K562 (cell line): ENCODE data around the gene MYLK4. TPM values are rescaled to one million over a fixed set of nuclear protein-coding genes. Genes with fewer than 3 reads are reported as not detected.

Source experiments
- ATAC-seq: fragments of 200-7000 bp; cut with Tn5 transposase; 3 replicates; pipeline ENCODE4 v1.9.1; 2020; ENCODE audit warnings: moderate library complexity
- BruUV-seq: library from RNA; stranded (reverse); fragments of 400-500 nt; replicated peaks from 2 replicates; lab custom pipeline; 2021; lab: Mats Ljungman, UMichigan
- CTCF ChIA-PET: fragments of 300-600 bp; formaldehyde crosslinking; extraction: SDS; loops from one replicate; lab custom pipeline; 2021; ENCODE audit warnings: low intra/inter-chr PET ratio; lab: Yijun Ruan, JAX
- POLR2A ChIA-PET: fragments of 300-600, 350-650 bp; sonication (Branson Sonifier 250); formaldehyde crosslinking; extraction: SDS; loops from one replicate; lab custom pipeline; 2021; ENCODE audit warnings: antibody characterized with exemption, inconsistent platforms; lab: Yijun Ruan, JAX
- DNase-seq, 4 experiments: peaks; one replicate each; pipeline versions ENCODE4 v3.0.0 to v3.0.0-alpha.2; 2011 to 2018; ENCODE audit warnings: low spot score in 3 of 4, mixed read lengths in 3 of 4; ENCODE audit errors: extremely low read depth in 1 of 4
- FAIRE-seq: peaks from 2 replicates; lab custom pipeline; 2011; peaks lifted over from hg19 to GRCh38; lab: Jason Lieb, UNC
- H2AFZ ChIP-seq: 2 replicates; pipeline ENCODE4 v1.6.0; 2011; ENCODE audit warnings: low read depth, low read length, control low read depth, inconsistent platforms
- H3K27ac ChIP-seq: fragments of 200-600 bp; 3 replicates; pipeline ENCODE4 v1.8.0; 2011; ENCODE audit warnings: low read depth, mild to moderate bottlenecking, control low read depth, inconsistent platforms, low read length, moderate library complexity, mixed read lengths; ENCODE audit errors: extremely low read depth
- H3K27me3 ChIP-seq, 2 experiments: fragments of 300-600 bp in 1 of 2; 2 replicates in 1 of 2; 3 replicates in 1 of 2; pipeline versions ENCODE4 v1.6.0 to v1.8.0; 2011; ENCODE audit warnings: inconsistent platforms in 2 of 2, low read length in 2 of 2, mild to moderate bottlenecking in 1 of 2, mixed read lengths in 1 of 2, moderate library complexity in 1 of 2; ENCODE audit not compliant: control insufficient read depth in 2 of 2, insufficient read depth in 2 of 2
- H3K36me3 ChIP-seq: fragments of 300-600 bp; 3 replicates; pipeline ENCODE4 v1.8.0; 2011; ENCODE audit warnings: mild to moderate bottlenecking, low read length, inconsistent platforms; ENCODE audit not compliant: control insufficient read depth, insufficient read depth
- H3K4me1 ChIP-seq, 2 experiments: fragments of 200-600 bp in 1 of 2; replicated peaks in 1 of 2; 2 replicates in 1 of 2; 3 replicates in 1 of 2; pipeline versions ENCODE4 v1.5.1 to v1.8.0; 2011; ENCODE audit warnings: inconsistent platforms in 2 of 2, low read length in 2 of 2, mild to moderate bottlenecking in 1 of 2, mixed read lengths in 1 of 2, moderate library complexity in 1 of 2; ENCODE audit not compliant: control insufficient read depth in 2 of 2, insufficient read depth in 2 of 2
- H3K4me2 ChIP-seq: 2 replicates; pipeline ENCODE4 v1.6.1; 2011; ENCODE audit warnings: low read length, control low read depth, inconsistent platforms, mixed read lengths; ENCODE audit not compliant: insufficient read depth
- H3K4me3 ChIP-seq: fragments of 200-600 bp; sonication (generic), shearing (Covaris generic); 2 replicates; pipeline ENCODE4 v1.5.1; 2016; ENCODE audit warnings: control low read depth, inconsistent platforms
- H3K79me2 ChIP-seq: fragments of 200-600 bp; 3 replicates; pipeline ENCODE4 v1.8.0; 2011; ENCODE audit warnings: low read length, inconsistent platforms; ENCODE audit not compliant: control insufficient read depth, insufficient read depth
- H3K9ac ChIP-seq, 2 experiments: 2 replicates each; pipeline versions ENCODE4 v1.6.0 to v1.6.1; 2011; ENCODE audit warnings: low read depth in 2 of 2, low read length in 2 of 2, control low read depth in 1 of 2, inconsistent platforms in 1 of 2, mild to moderate bottlenecking in 1 of 2, mixed read lengths in 1 of 2; ENCODE audit not compliant: insufficient read depth in 1 of 2
- H3K9me1 ChIP-seq: one replicate; pipeline ENCODE4 v1.6.0; 2011; ENCODE audit warnings: inconsistent platforms, mild to moderate bottlenecking, low read length, moderate library complexity; ENCODE audit not compliant: control insufficient read depth, insufficient read depth
- H3K9me3 ChIP-seq: replicated peaks from 2 replicates; pipeline ENCODE4 v1.5.1; 2011; ENCODE audit warnings: low read depth, low read length, inconsistent platforms; ENCODE audit not compliant: control insufficient read depth, insufficient read depth
- H4K20me1 ChIP-seq: replicated peaks from 2 replicates; pipeline ENCODE4 v1.6.1; 2011; ENCODE audit warnings: low read length, inconsistent platforms, mixed read lengths; ENCODE audit not compliant: control insufficient read depth, insufficient read depth
- BHLHE40 ChIP-seq: IDR thresholded peaks from 2 replicates; pipeline ENCODE4 v1.6.1; 2011; ENCODE audit warnings: low read length, improper control_type of control experiment
- CXXC5 ChIP-seq: fragments of 250-450 bp; sonication (Bioruptor Pico); IDR thresholded peaks from 2 replicates; pipeline ENCODE4 v1.8.0; 2022; ENCODE audit warnings: inconsistent platforms, mild to moderate bottlenecking, moderate library complexity
- JUN ChIP-seq, 2 experiments: sonication (generic) in 1 of 2; formaldehyde crosslinking in 1 of 2; IDR thresholded peaks; 2 replicates each; pipeline versions ENCODE4 v1.6.1 to v1.8.0; 2012 to 2022; ENCODE audit warnings: borderline replicate concordance in 2 of 2, mild to moderate bottlenecking in 2 of 2, improper control_type of control experiment in 1 of 2, low read depth in 1 of 2, low read length in 1 of 2, missing genetic modification reagents in 1 of 2
- MECOM ChIP-seq: fragments of 250-450 bp; sonication (Bioruptor Pico); IDR thresholded peaks from 2 replicates; pipeline ENCODE4 v1.8.0; 2022; ENCODE audit warnings: inconsistent platforms
- RBBP5 ChIP-seq: fragments of 200-600 bp; sonication (generic); IDR thresholded peaks from 2 replicates; pipeline ENCODE4 v1.6.1; 2012; ENCODE audit warnings: borderline replicate concordance, mild to moderate bottlenecking, low read length, control low read depth, inconsistent platforms; ENCODE audit not compliant: insufficient read depth, poor library complexity, severe bottlenecking
- RCOR1 ChIP-seq, 2 experiments: IDR thresholded peaks; 2 replicates each; pipeline ENCODE4 v1.6.1; 2012; ENCODE audit warnings: low read depth in 2 of 2, low read length in 2 of 2, borderline replicate concordance in 1 of 2, improper control_type of control experiment in 1 of 2
- SMARCE1 ChIP-seq: fragments of 450-650 bp; IDR thresholded peaks from 2 replicates; pipeline ENCODE4 v1.7.1; 2016; ENCODE audit warnings: mild to moderate bottlenecking
- USF1 ChIP-seq: sonication (generic); formaldehyde crosslinking; IDR thresholded peaks from 2 replicates; pipeline ENCODE4 v1.9.0; 2022; ENCODE audit warnings: mild to moderate bottlenecking, missing genetic modification reagents
- ZC3H8 ChIP-seq: fragments of 450-650 bp; IDR thresholded peaks from 2 replicates; pipeline ENCODE4 v1.6.1; 2017
- ZNF512 ChIP-seq: IDR thresholded peaks from 2 replicates; pipeline ENCODE4 v1.6.1; 2016; ENCODE audit warnings: missing genetic modification characterization, missing compliant biosample characterization
- WGBS: fragments of 100-300 bp; shearing (Covaris generic); methylation state at CpG from one replicate; pipeline ENCODE4 v1.1.6; 2016; ENCODE audit warnings: low coverage, mixed read lengths; ENCODE audit not compliant: insufficient coverage; ENCODE audit errors: missing lambda C conversion rate; 5-methylcytosine and 5-hydroxymethylcytosine counted together
- in situ Hi-C: fragments of 300-500 bp; cut with MboI; formaldehyde crosslinking; loops from 4 replicates; pipeline ENCODE4 v1.15.0; 2018; ENCODE audit warnings: inconsistent platforms, mixed read lengths
- intact Hi-C: fragments of 100-400 bp; cut with micrococcal nuclease; formaldehyde crosslinking; loops from 2 replicates; pipeline ENCODE4 v1.14.2; 2022
- polyA plus RNA-seq, 8 experiments: library from polyadenylated mRNA; depleted of rRNA in 4 of 8; stranded (reverse) in 5 of 8; unstranded in 3 of 8; fragments of >200 nt; fragmentation: Nextera tagmentation in 2 of 8; fragmentation: Illumina TruSeq in 1 of 8; extraction: Ambion mirVana in 2 of 8; extraction: Trizol in 1 of 8; gene quantifications; 2 replicates each; pipeline versions ENCODE4 v1.2.1 to v1.2.3, GENCODE V29; 2011 to 2014; ENCODE audit warnings: inconsistent platforms in 1 of 8, missing spikeins in 1 of 8
- total RNA-seq, 7 experiments: library from RNA; depleted of rRNA in 6 of 7; stranded (reverse); fragments of >200 nt in 6 of 7; fragmentation: Illumina TruSeq in 2 of 7; extraction: Trizol in 2 of 7; gene quantifications; 2 replicates each; pipeline versions ENCODE4 v1.2.1 to v1.2.3, GENCODE V29; 2011 to 2021; ENCODE audit warnings: low replicate concordance in 1 of 7
- TF ChIP-seq, protein P1 (sequence below), 2 experiments: fragments of 250-450 bp in 1 of 2; fragments of 450-650 bp in 1 of 2; sonication (Bioruptor Pico) in 1 of 2; IDR thresholded peaks; 2 replicates each; pipeline versions ENCODE4 v1.6.1 to v1.8.0; 2016 to 2021; ENCODE audit warnings: mild to moderate bottlenecking in 2 of 2, moderate library complexity in 2 of 2, missing compliant biosample characterization in 1 of 2, missing genetic modification characterization in 1 of 2

MYLK4 gene
- total and polyA plus RNA-seq, 9 of the 15 experiments (the other 6 are each of a cell fraction or from before 2014, with no cell fraction given) = 0.01 to 0.15 (median 0.06) TPM

DNA sequence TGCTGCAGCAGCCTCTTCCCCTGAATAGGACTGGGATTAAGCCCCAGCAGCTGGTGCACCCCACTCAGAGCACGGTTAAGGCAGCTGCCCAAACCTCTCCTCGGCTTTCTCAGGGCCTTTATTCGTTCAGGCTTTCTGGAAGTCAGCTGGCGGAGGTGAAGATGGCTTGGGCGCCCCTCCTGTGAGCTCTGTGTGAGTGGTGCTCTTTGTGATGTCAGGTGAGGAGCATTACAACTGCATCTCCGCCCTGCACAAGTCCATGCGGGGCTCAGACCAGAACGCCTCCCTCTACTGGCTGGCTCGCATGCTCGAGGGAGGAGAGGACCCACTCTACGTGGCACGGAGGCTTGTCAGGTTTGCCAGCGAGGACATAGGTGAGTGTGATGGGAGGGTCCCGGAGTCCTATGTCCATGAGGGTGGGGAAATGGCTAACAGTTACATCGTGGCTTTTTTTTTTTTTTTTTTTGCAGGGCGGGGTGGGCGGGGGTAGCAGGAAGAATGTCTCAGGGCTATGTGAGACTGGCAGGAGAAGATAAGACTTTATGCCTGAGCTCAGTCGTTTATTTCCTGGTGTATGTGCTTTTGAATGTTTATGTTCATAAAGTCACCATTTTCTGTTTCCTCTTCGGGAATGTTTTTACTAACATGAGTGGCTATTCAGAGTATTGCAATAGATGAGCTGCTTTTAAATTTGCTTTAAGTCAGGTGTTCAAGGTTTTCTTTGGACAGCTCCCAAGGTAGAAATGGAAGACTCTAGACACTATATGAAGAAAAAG is 32.7 kb upstream of the MYLK4 start (continued):
- peak in 1 of 2 experiments; percentile 56; a peak in 2 of 4 replicates for TF ChIP-seq RCOR1 (IDR thresholded peaks at IDR 0.05; ENCODE audit: borderline replicate concordance in 1 of 2, low read depth in 2 of 2, low read length in 2 of 2)
- no peak for TF ChIP-seq ZNF512 (tag)
- peak; percentile 26; the same call in 1 of the 2 replicates for TF ChIP-seq SMARCE1
- TF ChIP-seq MECOM = no peak
- no peak for TF ChIP-seq ZC3H8
- TF ChIP-seq, protein P1, sequence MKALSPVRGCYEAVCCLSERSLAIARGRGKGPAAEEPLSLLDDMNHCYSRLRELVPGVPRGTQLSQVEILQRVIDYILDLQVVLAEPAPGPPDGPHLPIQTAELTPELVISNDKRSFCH (CRISPR knock-in tag; IDR thresholded peaks at IDR 0.05) = no peak
- TF ChIP-seq, protein P1 (tag; IDR thresholded peaks at IDR 0.05) = peak; percentile 55; the same call in 1 of the 2 replicates

DNA sequence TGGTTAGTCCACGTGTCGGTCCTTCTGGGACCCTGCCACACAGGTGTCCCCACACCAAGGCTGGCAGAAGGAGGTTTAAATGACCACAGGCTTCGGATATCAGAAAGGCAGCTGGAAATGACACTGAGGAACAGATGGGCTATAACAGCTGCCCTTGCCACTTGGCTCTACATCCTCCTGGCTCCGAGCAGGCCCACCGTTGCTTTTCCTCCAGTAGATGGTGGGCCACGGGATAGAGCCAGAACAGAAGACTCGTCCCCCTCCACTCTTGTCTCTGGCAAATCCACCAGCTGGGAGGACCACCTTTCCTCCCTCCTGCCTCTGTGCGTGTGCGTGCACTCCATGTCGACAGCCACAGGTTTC is 32.1 kb upstream of the MYLK4 start:
- intact Hi-C loops (no loop called here), in situ Hi-C loops (loop anchor here (10.0 kb wide), 1 partner anchor 272 kb away; no protein-coding TSS in a partner anchor)
- 0 out of 2 replicates have a peak, but pooled peaks have one; percentile 6 for TF ChIP-seq CXXC5 (CRISPR knock-in tag)
- TF ChIP-seq RBBP5 = peak; percentile 11
- TF ChIP-seq BHLHE40 = no peak
- 0 out of 2 replicates have a peak, but pooled peaks have one; percentile 22 for TF ChIP-seq USF1
- no peak for TF ChIP-seq JUN (IDR thresholded peaks at IDR 0.05; ENCODE audit: borderline replicate concordance, low read depth, low read length)
- TF ChIP-seq JUN (CRISPR knock-in tag; IDR thresholded peaks at IDR 0.05; ENCODE audit: borderline replicate concordance) = 0 out of 2 replicates have a peak, but pooled peaks have one; percentile 52
- FAIRE-seq (no peak), DNase-seq (no peak), ATAC-seq (no peak; the same call in 2 of the 3 replicates)
- Histone ChIP-seq H3K4me3 (no peak overlapping the region), H3K9me1 (no peaks in the 10 kb centered on the region), H4K20me1 (0 out of 2 replicates have a peak, but pooled peaks cover 5% of the 10 kb centered on the region), H3K9ac (peak overlapping the region; percentile 57 to 87), H3K4me1 (peaks cover 19 to 20% of the 10 kb centered on the region in 2 experiments), H3K27ac (peak overlapping the region; percentile 61), H2AFZ (peak overlapping the region; percentile 92; the same call in 1 of the 2 replicates), H3K79me2 (peaks cover 59% of the 10 kb centered on the region), H3K4me2 (peak overlapping the region; percentile 81), H3K36me3 (peaks cover 86% of the 10 kb centered on the region), H3K9me3 (no peaks in the 10 kb centered on the region), H3K27me3 (no peaks in the 10 kb centered on the region)
- BruUV-seq = no TSS peak
- ChIA-PET POLR2A (interaction anchor here (0.9 to 9.0 kb wide), 9 partner anchors 8 to 331 kb away, joined by 3 to 151 read pairs (median 4); partner anchors contain the start of genes RIPK1 and WRNIP1), CTCF (no interaction called here)
- WGBS = 62% methylated on average over 10 of the region's 10 CpGs
